NK-92 (cell line): Measurements from ENCODE around the gene PRSS57.
"Not testable (repeated sequence)": the region's sequence is repeated elsewhere in the genome, so short reads cannot be mapped to it uniquely, and the experiment has no call there.

ENCODE experiments used
- DNase-seq: peaks from one replicate; lab custom pipeline; 2025; ENCODE audit not compliant: unreplicated experiment; lab: John Stamatoyannopoulos, UW

PRSS57 gene

GRCh38 chr19:723714-724113 is 28.5 kb upstream of the PRSS57 start:
- no peak for DNase-seq

- no peak for DNase-seq
These were observed 28.0 kb upstream of the PRSS57 start for GRCh38 chr19:723247-723646.

- no peak for DNase-seq
These were observed 27.4 kb upstream of the PRSS57 start for GRCh38 chr19:722553-723101.

- no peak for DNase-seq
These were observed 25.3 kb upstream of the PRSS57 start for GRCh38 chr19:720345-721160.

- no peak for DNase-seq
These were observed 24.5 kb upstream of the PRSS57 start for GRCh38 chr19:719636-720344.

GRCh38 chr19:718991-719512 is 23.8 kb upstream of the PRSS57 start:
- no peak for DNase-seq

GRCh38 chr19:718251-718951 is 23.1 kb upstream of the PRSS57 start:
- DNase-seq: no peak

GRCh38 chr19:715347-715746 is 20.1 kb upstream of the PRSS57 start:
- DNase-seq: no peak

GRCh38 chr19:711254-711653 is 16.0 kb upstream of the PRSS57 start:
- no peak for DNase-seq

GRCh38 chr19:710767-711166 is 15.5 kb upstream of the PRSS57 start:
- no peak for DNase-seq

- no peak for DNase-seq
These were observed 14.8 kb upstream of the PRSS57 start for GRCh38 chr19:709965-710571.

- no peak for DNase-seq
These were observed 14.1 kb upstream of the PRSS57 start for GRCh38 chr19:709196-709964.

- DNase-seq: no peak
These were observed 13.2 kb upstream of the PRSS57 start, which contains the start of gene PALM for GRCh38 chr19:708154-709143. Gene PALM (plus strand): TSS chr19:708935. CDS start chr19:709147, 212 bp downstream.

GRCh38 chr19:704447-704741 is 9.1 kb upstream of the PRSS57 start:
- DNase-seq: no peak

GRCh38 chr19:703651-704446 is 8.6 kb upstream of the PRSS57 start:
- DNase-seq: no peak

GRCh38 chr19:703329-703650 is 8.0 kb upstream of the PRSS57 start:
- no peak for DNase-seq

GRCh38 chr19:702847-703246 is 7.6 kb upstream of the PRSS57 start:
- DNase-seq: not testable (repeated sequence)

GRCh38 chr19:699885-700284 is 4.6 kb upstream of the PRSS57 start:
- DNase-seq: not testable (repeated sequence)
